ENCODE results near the gene TTC32.

GRCh38 chr2:19888831-19889230 lies 13.0 kb downstream of the TTC32 start:
- TF ChIP-seq POLR2A (IDR thresholded peaks at IDR 0.05) (no peak), CTCF (IDR thresholded peaks at IDR 0.05) (no peak)

Measured in thyroid gland (tissue), 4 donors.